SK-MEL-5 (cell line): Measurements from ENCODE around the gene RASSF8. TPM values are rescaled to one million over a fixed set of nuclear protein-coding genes. Genes with fewer than 3 reads are reported as not detected.
"Not testable (repeated sequence)": the region's sequence is repeated elsewhere in the genome, so short reads cannot be mapped to it uniquely, and the experiment has no call there.

Experiments used
- DNase-seq: peaks from one replicate; pipeline ENCODE4 v3.0.0-alpha.2; 2016; ENCODE audit warnings: low read depth, low spot score
- in situ Hi-C: cut with HindIII; loops from 2 replicates; pipeline ENCODE4 v1.10.0; 2016; ENCODE audit warnings: low sequenced_read_pairs, high pct_unique_total_duplicates, low pct_unique_long_range_greater_than_20kb
- total RNA-seq: library from RNA; depleted of rRNA; stranded (reverse); fragments of >200 nt; shearing (Covaris generic); gene quantifications from 2 replicates; pipeline ENCODE4 v1.2.3, GENCODE V29; 2014

The RASSF8 gene
- total RNA-seq, 1 experiment from 2014 or later, result 47.9 TPM

DNA sequence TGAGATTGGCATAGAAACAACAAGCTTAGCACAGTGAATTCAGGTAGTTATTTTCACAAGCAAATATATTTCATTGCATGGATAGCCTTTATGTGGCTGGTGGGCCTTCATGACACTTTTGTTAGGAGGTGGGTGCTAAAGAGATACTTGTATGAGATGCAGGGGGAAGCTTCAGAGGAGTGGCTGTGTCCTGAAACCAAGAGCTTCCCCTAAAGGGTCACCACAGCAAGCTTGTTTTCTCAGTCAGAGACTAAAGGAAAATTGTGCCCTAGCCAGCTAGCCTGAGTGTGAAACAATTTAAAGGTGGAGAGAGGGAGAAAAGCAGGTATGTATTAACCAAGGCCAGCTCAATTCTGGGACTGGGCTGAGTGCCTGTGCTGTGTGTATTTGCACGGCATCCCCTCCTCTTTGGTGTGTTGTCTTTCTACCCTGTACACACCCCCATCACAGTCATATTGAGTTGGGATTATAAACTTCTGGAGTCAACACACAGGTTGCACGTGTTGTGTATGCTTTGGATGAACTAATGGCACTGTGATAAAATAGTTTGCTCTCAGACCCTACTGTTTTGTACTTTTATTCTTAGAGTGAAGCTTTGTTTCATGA is 79.2 kb downstream of the RASSF8 start:
- in situ Hi-C loops, result no loop called here
- DNase-seq, result no peak

DNA sequence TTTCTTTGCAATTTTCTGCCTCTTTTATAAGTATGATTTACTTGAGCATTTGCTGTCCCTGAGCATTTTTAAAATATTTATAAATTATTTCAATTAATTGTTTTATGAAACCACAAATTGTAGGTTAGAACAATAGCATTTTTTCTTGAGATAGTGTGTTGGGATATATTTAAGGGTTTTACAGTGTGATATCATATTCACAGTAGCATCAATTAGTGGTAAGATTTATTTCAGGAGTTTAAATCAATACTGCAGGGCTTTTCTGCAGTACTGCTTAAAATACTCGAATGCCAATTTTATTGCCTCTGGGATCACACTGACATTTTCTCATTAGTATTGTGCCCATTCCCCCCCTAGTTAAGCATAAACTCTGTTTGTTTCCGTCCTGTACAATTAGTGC is 84.2 kb downstream of the RASSF8 start:
- DNase-seq, result no peak
- in situ Hi-C loops, result no loop called here

DNA sequence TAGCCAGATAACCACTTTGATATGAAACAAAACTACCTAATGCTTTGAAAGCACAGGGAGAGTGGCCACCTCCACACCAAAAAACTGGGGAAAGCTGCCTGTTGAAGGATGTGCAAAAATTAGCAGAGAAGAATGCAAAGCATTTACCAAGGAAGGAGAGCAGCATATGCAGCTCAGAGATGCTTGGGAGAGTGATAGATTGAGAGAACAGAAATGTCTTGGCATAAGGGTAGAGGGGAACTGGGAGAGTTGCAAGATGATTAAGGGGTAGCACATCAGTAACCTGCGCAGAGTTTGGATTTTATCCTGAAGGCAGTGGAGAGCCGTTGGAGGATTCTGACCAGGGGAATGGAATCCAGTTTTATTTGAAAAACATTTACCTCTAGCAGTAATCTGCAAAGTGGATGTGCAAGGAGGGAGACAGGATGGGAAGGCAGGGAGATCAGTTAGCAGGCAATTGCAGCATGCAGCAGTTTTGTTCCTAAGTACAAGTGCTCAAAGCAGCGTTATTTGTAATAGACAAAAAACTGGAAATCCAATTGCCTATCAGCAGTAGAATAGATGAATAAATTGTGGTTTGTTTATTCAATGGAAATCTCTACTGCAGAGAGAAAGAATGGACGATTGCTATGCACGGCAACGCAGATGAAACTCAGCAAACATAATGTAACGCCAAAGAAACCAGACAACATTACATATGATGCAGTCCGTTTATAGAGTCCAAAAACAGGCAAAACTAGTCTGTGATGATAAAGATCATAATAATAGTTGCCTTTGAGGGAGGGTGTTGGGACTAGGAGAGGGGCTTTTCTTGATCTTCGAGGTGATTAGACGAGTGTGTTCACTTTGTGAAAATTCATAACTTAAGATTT is 84.9 kb downstream of the RASSF8 start:
- no peak for DNase-seq
- in situ Hi-C loops, result no loop called here

DNA sequence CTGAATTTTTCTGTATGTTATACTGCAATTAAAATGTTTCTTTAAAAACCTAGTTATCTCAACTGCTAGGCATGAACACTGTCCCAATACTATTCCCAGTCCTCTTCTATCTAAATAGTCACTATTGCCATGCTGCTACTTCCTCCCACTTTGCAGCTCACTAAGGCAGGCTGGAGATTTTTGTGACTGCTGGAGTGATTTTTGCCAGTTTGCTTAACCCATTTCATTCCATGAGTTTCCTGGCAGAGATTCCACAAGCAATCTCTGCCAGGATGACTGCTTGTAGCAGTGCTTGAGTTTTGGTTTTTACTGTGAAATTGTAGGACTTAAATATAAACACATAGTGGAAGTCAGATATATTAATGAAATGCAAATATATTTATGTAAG is 85.5 kb downstream of the RASSF8 start:
- DNase-seq, result no peak
- in situ Hi-C loops, result no loop called here

DNA sequence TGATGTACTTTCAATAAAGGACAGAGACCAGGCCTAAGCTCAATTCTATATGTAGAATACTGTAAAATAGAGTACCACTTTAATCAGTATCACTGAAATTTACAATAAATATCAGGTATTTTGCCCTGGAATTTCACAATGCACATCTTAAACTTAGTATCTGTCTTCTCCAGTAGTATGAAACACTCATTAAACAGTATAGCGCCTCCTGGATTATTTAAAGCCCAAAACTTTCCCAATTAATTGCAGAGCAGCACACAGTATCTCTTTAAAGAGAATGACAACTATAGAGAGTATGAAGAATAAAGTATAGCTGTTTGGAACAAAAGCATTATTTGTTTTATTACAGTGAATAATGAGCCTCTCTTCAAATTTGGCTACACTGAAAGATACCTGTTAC is 86.1 kb downstream of the RASSF8 start:
- in situ Hi-C loops, result no loop called here
- DNase-seq, result no peak

GRCh38 chr12:26046203-26046602 is 87.7 kb downstream of the RASSF8 start:
- in situ Hi-C loops, result no loop called here
- DNase-seq, result no peak

DNA sequence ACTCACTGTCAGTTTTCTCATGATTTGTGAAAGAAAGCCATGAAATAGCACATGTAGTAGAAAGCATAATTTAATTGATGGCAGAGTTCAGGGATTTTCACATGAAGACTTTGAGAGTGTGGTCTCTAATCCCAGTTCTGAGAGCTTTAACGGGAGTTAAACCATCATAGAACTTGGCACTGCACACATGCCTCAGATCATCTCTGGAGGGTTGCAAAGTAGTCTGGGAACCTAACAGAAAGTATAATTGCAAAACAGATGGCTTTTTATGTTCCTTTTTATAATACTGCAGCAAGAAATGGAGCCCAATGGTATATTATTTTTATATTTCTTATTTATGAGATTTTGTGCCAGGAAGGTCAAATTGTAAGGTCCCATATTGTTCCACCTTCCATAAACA is 88.4 kb downstream of the RASSF8 start:
- no peak for DNase-seq
- in situ Hi-C loops, result no loop called here

DNA sequence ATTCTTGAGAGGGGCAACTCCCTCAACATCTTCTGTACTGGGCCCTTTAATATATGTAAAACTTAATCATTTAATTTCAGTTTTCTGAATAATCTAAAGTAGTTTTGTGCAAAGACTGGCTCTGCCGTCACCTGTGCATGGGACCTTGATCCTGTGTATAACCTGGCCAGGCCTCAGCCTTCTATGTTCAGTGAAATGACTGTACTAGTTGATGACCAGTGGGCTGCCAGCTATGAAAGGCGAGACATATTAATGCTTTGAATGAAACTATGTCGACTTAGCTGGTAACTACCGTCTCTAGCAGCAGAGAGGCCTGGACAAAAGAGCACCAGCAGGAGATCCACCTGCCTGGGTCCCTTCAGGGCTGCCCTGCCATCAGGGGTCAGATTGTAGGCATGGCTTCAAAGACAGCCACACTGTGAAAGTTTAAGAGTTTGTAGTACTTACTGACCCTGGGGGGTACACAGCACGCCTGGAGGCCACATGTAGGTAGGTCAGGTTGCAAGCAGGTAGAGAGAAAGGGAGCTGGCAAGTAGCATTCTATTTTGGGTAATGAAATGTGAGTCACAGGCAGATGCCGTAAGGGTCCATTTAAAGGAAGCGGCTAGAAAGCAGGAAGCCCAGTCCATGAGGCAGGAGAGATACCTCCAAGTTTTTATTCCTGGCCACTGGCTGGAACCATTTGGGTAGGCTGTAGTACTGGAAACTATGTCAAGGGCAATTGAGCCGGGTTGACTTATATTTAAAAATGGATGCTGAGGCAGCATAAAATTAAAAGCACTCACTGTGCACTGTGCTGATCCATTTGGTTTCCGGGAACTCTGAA is 89.1 kb downstream of the RASSF8 start:
- no peak for DNase-seq
- in situ Hi-C loops, result no loop called here

DNA sequence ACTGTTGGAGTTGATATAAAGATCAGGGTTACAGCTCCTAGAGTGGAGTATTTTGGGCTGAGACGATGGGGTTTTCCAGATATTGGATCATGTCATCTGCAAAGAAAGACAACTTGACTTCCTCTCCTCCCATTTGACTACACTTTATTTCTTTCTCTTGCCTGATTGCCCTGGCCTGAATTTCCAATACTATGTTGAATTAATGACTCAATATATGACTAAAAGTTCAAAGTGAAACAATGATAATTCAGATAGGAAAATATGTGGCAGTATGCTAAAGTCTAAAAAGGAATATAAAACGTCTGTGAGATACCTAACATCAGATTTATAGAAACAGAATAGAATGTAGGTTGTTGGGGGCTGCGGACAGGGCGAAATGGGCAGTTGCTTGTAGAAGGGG is 94.2 kb downstream of the RASSF8 start:
- in situ Hi-C loops, result no loop called here
- no peak for DNase-seq

DNA sequence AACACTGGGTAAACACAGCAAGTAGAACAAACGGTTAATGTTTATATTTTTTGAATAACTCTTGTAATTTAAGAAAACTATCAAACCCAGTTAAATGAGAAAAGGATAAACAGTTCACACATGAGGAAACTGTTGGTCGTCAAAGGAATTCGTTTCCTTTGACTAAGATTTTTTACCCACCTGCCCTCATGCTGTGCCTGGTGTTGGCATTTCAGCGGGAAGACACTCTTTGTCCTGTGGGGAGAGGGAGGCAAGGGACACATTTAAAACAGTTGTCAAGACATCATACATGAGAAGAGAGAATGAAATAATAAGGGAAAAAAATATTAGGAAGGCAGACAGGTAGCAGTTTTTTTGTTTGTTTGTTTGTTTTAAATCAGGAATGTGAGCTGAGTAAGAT is 95.9 kb downstream of the RASSF8 start:
- in situ Hi-C loops, result no loop called here
- DNase-seq, result no peak

- DNase-seq, result no peak
- in situ Hi-C loops, result no loop called here
Measured at GRCh38 chr12:26055087-26055486, 96.6 kb downstream of the RASSF8 start.

DNA sequence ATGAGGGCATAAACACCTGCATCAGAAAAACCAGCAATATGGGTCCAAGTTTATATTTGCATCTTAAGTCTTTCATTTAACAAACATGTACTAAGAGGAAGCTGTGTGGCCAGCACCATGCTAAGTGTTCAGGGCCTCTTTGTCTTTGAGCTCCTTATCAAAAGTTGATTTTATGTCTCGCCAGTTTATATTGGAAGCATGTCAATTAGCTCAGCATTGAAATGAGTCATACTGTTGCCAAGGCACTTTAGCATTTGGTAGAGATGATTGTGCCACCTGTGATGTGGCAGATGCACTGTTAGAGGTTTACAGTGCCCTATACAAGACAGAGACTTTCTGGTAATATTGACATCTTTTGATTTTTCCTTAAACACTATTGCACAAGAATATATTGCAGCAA is 97.9 kb downstream of the RASSF8 start:
- in situ Hi-C loops, result no loop called here
- no peak for DNase-seq

GRCh38 chr12:26057271-26057670 is 98.8 kb downstream of the RASSF8 start:
- DNase-seq, in situ Hi-C loops: not testable (repeated sequence)

DNA sequence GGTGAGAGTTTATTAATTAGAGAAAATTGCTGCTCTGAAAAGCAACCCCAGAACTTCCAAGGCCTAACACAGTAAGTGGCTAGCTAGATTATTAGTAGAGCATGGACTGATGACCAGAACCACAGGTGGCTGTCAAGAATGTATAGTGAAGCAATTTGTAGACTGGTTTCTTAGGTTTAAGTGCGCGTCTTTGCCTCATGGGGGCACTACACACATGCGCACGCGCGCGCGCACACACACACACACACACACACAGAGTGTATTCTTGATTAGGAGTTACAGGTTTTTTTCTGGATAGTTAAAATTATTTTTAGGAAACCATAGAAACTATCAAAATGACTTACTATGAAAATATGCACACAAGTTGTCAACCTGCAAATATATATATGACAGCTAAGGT is 99.8 kb downstream of the RASSF8 start:
- DNase-seq, result no peak
- in situ Hi-C loops, result no loop called here

DNA sequence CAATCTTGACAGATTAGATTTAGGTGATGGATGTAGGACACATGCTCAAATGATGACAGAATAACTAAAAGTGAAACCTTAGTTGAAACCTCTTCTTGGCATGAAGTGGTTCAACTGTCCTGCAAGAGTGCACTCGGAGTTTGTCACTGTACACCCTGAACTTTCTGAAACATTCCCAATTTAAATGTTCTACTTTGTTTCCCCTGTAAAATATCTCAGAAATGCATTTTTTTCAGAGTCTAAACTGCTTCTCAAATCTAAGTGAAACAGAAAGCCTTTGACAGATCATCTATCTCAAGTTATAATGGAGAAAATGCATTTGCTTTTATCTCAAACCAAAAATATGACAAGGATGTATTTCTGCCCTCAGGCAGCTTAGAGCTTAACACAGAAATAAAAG is 100.3 kb downstream of the RASSF8 start:
- peak; percentile 4 for DNase-seq
- in situ Hi-C loops, result no loop called here

DNA sequence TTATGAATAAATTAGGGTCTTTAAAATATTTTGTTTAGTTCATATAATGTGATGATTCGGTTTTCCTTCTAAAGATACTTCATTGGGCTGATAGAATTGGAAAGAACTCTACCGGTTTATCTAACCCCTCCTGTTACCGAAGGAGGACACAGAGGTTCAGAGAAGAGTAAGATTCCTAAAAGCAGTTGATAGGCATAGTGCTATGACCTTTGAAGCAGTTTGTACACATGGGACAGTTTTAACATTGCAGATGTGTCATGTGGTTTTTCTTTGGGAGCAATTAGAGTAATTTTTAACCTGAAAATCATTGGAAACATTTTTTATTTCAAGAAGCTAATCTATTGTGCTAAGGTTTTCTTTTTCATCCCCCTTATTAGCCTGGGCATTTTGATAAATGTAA is 103.5 kb downstream of the RASSF8 start:
- no peak for DNase-seq
- in situ Hi-C loops, result no loop called here

DNA sequence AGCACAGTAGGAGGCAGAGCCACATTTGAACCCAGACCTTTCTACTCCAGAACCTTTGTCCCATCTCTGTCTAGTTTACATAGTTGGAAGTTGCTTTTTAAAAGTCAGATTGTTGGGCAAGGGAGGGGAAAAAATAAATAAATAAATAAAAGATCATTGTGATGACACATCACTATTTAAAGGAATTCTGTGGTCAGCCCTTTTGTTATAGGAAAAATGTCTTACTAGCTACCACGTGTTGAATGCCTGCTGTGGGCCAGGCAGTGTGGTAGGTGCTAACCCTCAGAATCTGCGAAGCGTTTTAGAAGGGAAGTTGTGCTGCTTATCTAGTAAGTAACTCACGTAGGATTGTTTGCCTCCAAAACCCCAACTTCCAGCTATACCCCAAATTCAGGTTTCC is 104.1 kb downstream of the RASSF8 start:
- in situ Hi-C loops, result no loop called here
- no peak for DNase-seq

- no peak for DNase-seq
- in situ Hi-C loops, result no loop called here
Measured at GRCh38 chr12:26065451-26065850, 107.0 kb downstream of the RASSF8 start.
